ENCODE data around the gene MCC.

Gene MCC

GRCh38 chr5:113520899-113521298, 32.6 kb upstream of the MCC start:
- TF ChIP-seq CTCF (conservative IDR thresholded peaks at IDR 0.05; ENCODE audit: control insufficient read depth, insufficient read depth, low read depth, low read length), result no peak
- no peak for DNase-seq (ENCODE audit: low read depth)
- no peak overlapping the region for H3K4me3 ChIP-seq (ENCODE audit: control insufficient read depth, low read depth, low read length)

GRCh38 chr5:113520429-113520828, 32.2 kb upstream of the MCC start:
- no peak for TF ChIP-seq CTCF (conservative IDR thresholded peaks at IDR 0.05; ENCODE audit: control insufficient read depth, insufficient read depth, low read depth, low read length)
- peak; percentile 80 for DNase-seq (ENCODE audit: low read depth)

GRCh38 chr5:113519412-113519811, 31.2 kb upstream of the MCC start:
- no peak for DNase-seq (ENCODE audit: low read depth)
- TF ChIP-seq CTCF (conservative IDR thresholded peaks at IDR 0.05; ENCODE audit: control insufficient read depth, insufficient read depth, low read depth, low read length), result no peak
- H3K4me3 ChIP-seq (ENCODE audit: control insufficient read depth, low read depth, low read length), result no peak overlapping the region

More at GRCh38 chr5:113520429-113520828, 32.2 kb upstream of the MCC start:
- H3K4me3 ChIP-seq (ENCODE audit: control insufficient read depth, low read depth, low read length), result no peak overlapping the region

GRCh38 chr5:113518884-113519283, 30.6 kb upstream of the MCC start:
- no peak for DNase-seq (ENCODE audit: low read depth)
- TF ChIP-seq CTCF (conservative IDR thresholded peaks at IDR 0.05; ENCODE audit: control insufficient read depth, insufficient read depth, low read depth, low read length), result no peak
- H3K4me3 ChIP-seq (ENCODE audit: control insufficient read depth, low read depth, low read length), result no peak overlapping the region

GRCh38 chr5:113514289-113514635, 26.0 kb upstream of the MCC start:
- H3K4me3 ChIP-seq (ENCODE audit: control insufficient read depth, low read depth, low read length), result peak overlapping the region; percentile 63
- no peak for DNase-seq (ENCODE audit: low read depth)
- TF ChIP-seq CTCF (conservative IDR thresholded peaks at IDR 0.05; ENCODE audit: control insufficient read depth, insufficient read depth, low read depth, low read length), result no peak

- DNase-seq (ENCODE audit: low read depth), result peak; percentile 85
Observed at GRCh38 chr5:113513384-113514288, 25.4 kb upstream of the MCC start, which contains the start of gene YTHDC2. Gene YTHDC2, plus strand, starts transcription at chr5:113513694. Its CDS starts 202 bp downstream, at chr5:113513896.

More at GRCh38 chr5:113513384-113514288, 25.4 kb upstream of the MCC start, which contains the start of gene YTHDC2:
- TF ChIP-seq CTCF (conservative IDR thresholded peaks at IDR 0.05; ENCODE audit: control insufficient read depth, insufficient read depth, low read depth, low read length), result peak; percentile 17
- peak within 1 kb of the TSS; percentile 63 for H3K4me3 ChIP-seq (ENCODE audit: control insufficient read depth, low read depth, low read length)
